NCI-H2196 treated with DMSO at 0.1 percent for 48 hours (cell line): ENCODE measurements around the gene FAAH.

Experiments used
- DNase-seq: peaks from one replicate; lab custom pipeline; 2025; ENCODE audit not compliant: unreplicated experiment; lab: John Stamatoyannopoulos, UW

The FAAH gene

GRCh38 chr1:46421739-46422138 lies 27.6 kb downstream of the FAAH start:
- DNase-seq, result no peak

GRCh38 chr1:46422261-46422871 lies 28.2 kb downstream of the FAAH start:
- no peak for DNase-seq

GRCh38 chr1:46423574-46424240 lies 29.6 kb downstream of the FAAH start:
- DNase-seq, result no peak

- no peak for DNase-seq
Observed at GRCh38 chr1:46424730-46425129, 30.6 kb downstream of the FAAH start.

- DNase-seq, result no peak
Observed at GRCh38 chr1:46425726-46426125, 31.6 kb downstream of the FAAH start.

- DNase-seq, result no peak
Observed at GRCh38 chr1:46427541-46427940, 33.4 kb downstream of the FAAH start.

- DNase-seq, result no peak
Observed at GRCh38 chr1:46429436-46429835, 35.3 kb downstream of the FAAH start.

- DNase-seq, result no peak
Observed at GRCh38 chr1:46431695-46432094, 37.6 kb downstream of the FAAH start.

- DNase-seq, result no peak
Observed at GRCh38 chr1:46432781-46433327, 38.7 kb downstream of the FAAH start.

- DNase-seq, result no peak
Observed at GRCh38 chr1:46434358-46434757, 40.2 kb downstream of the FAAH start.

- DNase-seq, result no peak
Observed at GRCh38 chr1:46436844-46437243, 42.7 kb downstream of the FAAH start.

GRCh38 chr1:46437723-46438122 lies 43.6 kb downstream of the FAAH start:
- DNase-seq, result no peak

- no peak for DNase-seq
Observed at GRCh38 chr1:46438346-46438745, 44.2 kb downstream of the FAAH start.

- no peak for DNase-seq
Observed at GRCh38 chr1:46440478-46440877, 46.4 kb downstream of the FAAH start.

- peak; percentile 31 for DNase-seq
Observed at GRCh38 chr1:46442317-46443161, 48.4 kb downstream of the FAAH start.

GRCh38 chr1:46444466-46444865 lies 50.3 kb downstream of the FAAH start:
- DNase-seq, result no peak

GRCh38 chr1:46445773-46446256 lies 51.7 kb downstream of the FAAH start:
- DNase-seq, result no peak

- peak; percentile 24 for DNase-seq
Observed at GRCh38 chr1:46446646-46447498, 52.8 kb downstream of the FAAH start.

GRCh38 chr1:46447499-46448108 lies 53.5 kb downstream of the FAAH start:
- no peak for DNase-seq
